SH-SY5Y (cell line): Measurements from ENCODE around the gene RCAN2.

Experiments used
- GATA2 ChIP-seq: IDR thresholded peaks from 2 replicates; pipeline ENCODE4 v1.6.1; 2011; ENCODE audit warnings: mild to moderate bottlenecking, low read depth, low read length
- GATA3 ChIP-seq: IDR thresholded peaks from 2 replicates; pipeline ENCODE4 v1.6.1; 2011; ENCODE audit warnings: low read depth, mild to moderate bottlenecking, low read length, moderate library complexity

GRCh38 chr6:46539866-46540265 lies 48.6 kb upstream of the RCAN2 start:
- TF ChIP-seq GATA3 = no peak
- TF ChIP-seq GATA2 = no peak
